ENCODE data around the gene TXNRD2.

The TXNRD2 gene

GRCh38 chr22:19854778-19855503, 86.7 kb downstream of the TXNRD2 start, which contains the start of the genes GNB1L and RTL10:
Gene GNB1L (minus strand): TSS chr22:19854874. CDS start chr22:19821355, 33,519 bp downstream.
Gene RTL10 (minus strand): TSS chr22:19854874. CDS start chr22:19852261, 2,613 bp downstream.
- TF ChIP-seq EZH2phosphoT487 (IDR thresholded peaks at IDR 0.05; ENCODE audit: low read length) (no peak), CTCF (IDR thresholded peaks at IDR 0.05; ENCODE audit: low read length) (no peak; the same call in 1 of the 2 replicates), EZH2 (optimal IDR thresholded peaks at IDR 0.05; ENCODE audit: low read depth, low read length) (no peak)
- peaks cover 3% of the 10 kb centered on the region; the same call in 1 of the 2 replicates for H3F3A ChIP-seq (ENCODE audit: insufficient read depth, low read length)
- peak within 1 kb of the TSS; percentile 65 for H3K27ac ChIP-seq (ENCODE audit: low read length)
- no peaks in the 10 kb centered on the region for H3K9me2 ChIP-seq (replicated peaks; ENCODE audit: insufficient read depth, low read length)
- no peaks in the 10 kb centered on the region for H4K20me1 ChIP-seq (ENCODE audit: insufficient read depth, low read length)
- peak; percentile 98 for DNase-seq
- no peaks in the 10 kb centered on the region for H3K27me3 ChIP-seq (replicated peaks; ENCODE audit: insufficient read depth, low read length)
- H3K9ac ChIP-seq (ENCODE audit: low read length), result peak within 1 kb of the TSS; percentile 95
- H3K4me1 ChIP-seq (ENCODE audit: low read length), result peaks cover 31% of the 10 kb centered on the region
- no peaks in the 10 kb centered on the region for H3K36me3 ChIP-seq (replicated peaks; ENCODE audit: insufficient read depth, low read length)
- H3K79me2 ChIP-seq (ENCODE audit: low read length), result peaks cover 59% of the 10 kb centered on the region
- H3K4me3 ChIP-seq (ENCODE audit: low read length), result peak within 1 kb of the TSS; percentile 84
- no peaks in the 10 kb centered on the region for H3K9me3 ChIP-seq (replicated peaks; ENCODE audit: insufficient read depth, low read length)
- peak within 1 kb of the TSS; percentile 73 for H2AFZ ChIP-seq (ENCODE audit: low read length)
- peak within 1 kb of the TSS; percentile 96 for H3K4me2 ChIP-seq (ENCODE audit: low read depth, low read length)

- Histone ChIP-seq H3K27me3 (replicated peaks; ENCODE audit: insufficient read depth, low read length) (no peaks in the 10 kb centered on the region), H3K27ac (ENCODE audit: low read length) (peak overlapping the region; percentile 38; the same call in 1 of the 2 replicates), H3K4me1 (ENCODE audit: low read length) (peaks cover 38% of the 10 kb centered on the region), H3K9ac (ENCODE audit: low read length) (peak overlapping the region; percentile 95), H4K20me1 (ENCODE audit: insufficient read depth, low read length) (no peaks in the 10 kb centered on the region), H3K79me2 (ENCODE audit: low read length) (peaks cover 59% of the 10 kb centered on the region), H3K4me2 (ENCODE audit: low read depth, low read length) (peak overlapping the region; percentile 96), H3K4me3 (ENCODE audit: low read length) (peak overlapping the region; percentile 84), H3F3A (ENCODE audit: insufficient read depth, low read length) (peaks cover 11% of the 10 kb centered on the region; the same call in 1 of the 2 replicates), H3K9me3 (replicated peaks; ENCODE audit: insufficient read depth, low read length) (no peaks in the 10 kb centered on the region), H2AFZ (ENCODE audit: low read length) (peak overlapping the region; percentile 61), H3K9me2 (replicated peaks; ENCODE audit: insufficient read depth, low read length) (no peaks in the 10 kb centered on the region), H3K36me3 (replicated peaks; ENCODE audit: insufficient read depth, low read length) (no peaks in the 10 kb centered on the region)
- no peak for TF ChIP-seq EZH2phosphoT487 (IDR thresholded peaks at IDR 0.05; ENCODE audit: low read length)
- no peak for TF ChIP-seq CTCF (IDR thresholded peaks at IDR 0.05; ENCODE audit: low read length)
- no peak for TF ChIP-seq EZH2 (optimal IDR thresholded peaks at IDR 0.05; ENCODE audit: low read depth, low read length)
- DNase-seq, result peak; percentile 22
These were observed 87.5 kb downstream of the TXNRD2 start for GRCh38 chr22:19853879-19854777.

DNA sequence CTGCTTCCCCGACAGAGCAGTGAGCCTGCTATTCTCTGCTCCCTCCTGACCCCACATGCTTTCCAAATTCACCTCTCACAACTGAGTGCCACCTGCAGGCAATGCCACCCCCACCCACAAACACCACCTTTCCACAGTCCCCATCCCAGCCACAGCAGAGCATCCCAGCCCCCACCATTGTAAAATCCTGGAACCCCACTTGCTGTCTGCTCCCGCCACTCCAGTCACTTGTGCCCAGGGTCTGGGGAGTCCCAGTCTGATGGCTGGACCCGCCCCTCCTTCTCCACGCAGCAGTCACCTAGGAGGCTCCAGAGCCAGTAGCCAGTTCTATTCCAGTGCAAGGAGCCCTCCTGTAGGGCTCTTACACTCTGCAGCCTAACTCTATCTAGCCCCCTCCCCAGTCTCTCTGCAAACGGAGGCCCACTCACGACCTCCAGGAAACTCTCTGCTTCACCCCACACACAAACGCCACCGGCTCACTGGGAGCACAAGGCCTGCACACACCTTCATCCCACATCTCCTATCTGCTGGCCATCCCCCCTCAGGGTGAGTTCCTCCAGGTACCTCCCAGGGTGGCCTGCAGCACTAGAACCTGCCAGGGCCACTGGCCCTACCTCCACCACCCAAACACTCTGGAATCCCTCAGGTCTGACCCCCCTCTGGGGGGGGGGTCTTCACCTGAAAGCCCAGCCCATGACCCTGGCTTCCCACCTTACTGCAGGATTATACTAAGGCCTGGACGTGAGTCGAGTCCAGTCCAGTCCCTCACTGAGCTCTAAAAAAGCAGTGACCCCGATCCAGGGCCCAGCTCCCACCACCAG, 88.3 kb downstream of the TXNRD2 start:
- Histone ChIP-seq H3F3A (ENCODE audit: insufficient read depth, low read length) (peaks cover 18% of the 10 kb centered on the region; the same call in 1 of the 2 replicates), H3K9me3 (replicated peaks; ENCODE audit: insufficient read depth, low read length) (no peaks in the 10 kb centered on the region), H2AFZ (ENCODE audit: low read length) (no peak overlapping the region), H3K27ac (ENCODE audit: low read length) (peak overlapping the region; percentile 38; the same call in 1 of the 2 replicates), H3K4me1 (ENCODE audit: low read length) (peaks cover 47% of the 10 kb centered on the region), H4K20me1 (ENCODE audit: insufficient read depth, low read length) (no peaks in the 10 kb centered on the region), H3K79me2 (ENCODE audit: low read length) (peaks cover 65% of the 10 kb centered on the region), H3K36me3 (replicated peaks; ENCODE audit: insufficient read depth, low read length) (no peaks in the 10 kb centered on the region), H3K9me2 (replicated peaks; ENCODE audit: insufficient read depth, low read length) (no peaks in the 10 kb centered on the region), H3K9ac (ENCODE audit: low read length) (peak overlapping the region; percentile 95), H3K27me3 (replicated peaks; ENCODE audit: insufficient read depth, low read length) (no peaks in the 10 kb centered on the region), H3K4me2 (ENCODE audit: low read depth, low read length) (peak overlapping the region; percentile 96), H3K4me3 (ENCODE audit: low read length) (peak overlapping the region; percentile 84)
- TF ChIP-seq CTCF (IDR thresholded peaks at IDR 0.05; ENCODE audit: low read length) (no peak), EZH2phosphoT487 (IDR thresholded peaks at IDR 0.05; ENCODE audit: low read length) (no peak), EZH2 (optimal IDR thresholded peaks at IDR 0.05; ENCODE audit: low read depth, low read length) (no peak)
- DNase-seq, result no peak

Data from MM.1S (cell line).